Neural progenitor cell (in vitro differentiated cells): ENCODE results near the gene FNIP2. TPM values are rescaled to one million over a fixed set of nuclear protein-coding genes. Genes with fewer than 3 reads are reported as not detected.
"Not testable (repeated sequence)": the region's sequence is repeated elsewhere in the genome, so short reads cannot be mapped to it uniquely, and the experiment has no call there.

Source experiments
- DNase-seq: peaks from one replicate; pipeline ENCODE4 v3.0.0-alpha.2; 2016; ENCODE audit warnings: low spot score
- H2AFZ ChIP-seq: fragments of 200-600 bp; sonication (generic); replicated peaks from 2 replicates; pipeline ENCODE4 v1.6.1; 2016; ENCODE audit warnings: antibody characterized with exemption
- H3F3A ChIP-seq: fragments of 200-600 bp; sonication (generic); 2 replicates; pipeline ENCODE4 v1.6.1; 2016; ENCODE audit warnings: antibody characterized with exemption, low read depth
- H3K27ac ChIP-seq: fragments of 200-600 bp; sonication (generic); 2 replicates; pipeline ENCODE4 v1.5.1; 2016; ENCODE audit warnings: mild to moderate bottlenecking
- H3K27me3 ChIP-seq: fragments of 200-600 bp; sonication (generic); 2 replicates; pipeline ENCODE4 v1.6.1; 2016; ENCODE audit warnings: mild to moderate bottlenecking, moderate library complexity
- H3K36me3 ChIP-seq: fragments of 200-600 bp; sonication (generic); 2 replicates; pipeline ENCODE4 v1.5.1; 2016
- H3K4me1 ChIP-seq: fragments of 200-600 bp; sonication (generic); 2 replicates; pipeline ENCODE4 v1.6.1; 2016; ENCODE audit warnings: mixed run types
- H3K4me2 ChIP-seq: fragments of 200-600 bp; sonication (generic); 2 replicates; pipeline ENCODE4 v1.6.1; 2016
- H3K4me3 ChIP-seq: fragments of 200-600 bp; sonication (generic); 2 replicates; pipeline ENCODE4 v1.5.1; 2016
- H3K79me2 ChIP-seq: fragments of 200-600 bp; sonication (generic); 2 replicates; pipeline ENCODE4 v1.6.1; 2016; ENCODE audit warnings: low read depth
- H3K9ac ChIP-seq: fragments of 200-600 bp; sonication (generic); 2 replicates; pipeline ENCODE4 v1.6.1; 2016
- H3K9me3 ChIP-seq: fragments of 200-600 bp; sonication (generic); 2 replicates; pipeline ENCODE4 v1.5.1; 2016; ENCODE audit warnings: low read depth
- H4K20me1 ChIP-seq: fragments of 200-600 bp; sonication (generic); 2 replicates; pipeline ENCODE4 v1.6.1; 2016; ENCODE audit warnings: low read depth
- H3K27ac Mint-ChIP-seq: 3 replicates; pipeline ENCODE4 v1.8.0; 2021; ENCODE audit warnings: mixed read lengths
- H3K27me3 Mint-ChIP-seq: 2 replicates; pipeline ENCODE4 v1.8.0; 2022; ENCODE audit warnings: low read depth, mild to moderate bottlenecking, inconsistent platforms, moderate library complexity, mixed read lengths; ENCODE audit not compliant: insufficient read depth
- H3K36me3 Mint-ChIP-seq: 3 replicates; pipeline ENCODE4 v1.8.0; 2021; ENCODE audit warnings: mixed read lengths
- H3K4me1 Mint-ChIP-seq: 3 replicates; pipeline ENCODE4 v1.8.0; 2021; ENCODE audit warnings: mixed read lengths
- H3K4me3 Mint-ChIP-seq: 3 replicates; pipeline ENCODE4 v1.8.0; 2021; ENCODE audit warnings: mild to moderate bottlenecking, moderate library complexity, mixed read lengths
- H3K9me3 Mint-ChIP-seq: 3 replicates; pipeline ENCODE4 v1.8.0; 2020; ENCODE audit warnings: mixed read lengths
- CTCF ChIP-seq: fragments of 200-600 bp; sonication (generic); IDR thresholded peaks from 2 replicates; pipeline ENCODE4 v1.5.1; 2017; ENCODE audit warnings: antibody characterized with exemption, mild to moderate bottlenecking
- EZH2 ChIP-seq: fragments of 200-600 bp; sonication (generic); IDR thresholded peaks from 2 replicates; pipeline ENCODE4 v1.6.1; 2017; ENCODE audit warnings: antibody characterized with exemption, mild to moderate bottlenecking, moderate library complexity
- EZH2phosphoT487 ChIP-seq: fragments of 200-600 bp; sonication (generic); IDR thresholded peaks from 2 replicates; pipeline ENCODE4 v1.6.1; 2017; ENCODE audit warnings: antibody characterized with exemption
- total RNA-seq: library from RNA; depleted of rRNA; stranded (reverse); fragments of >200 nt; gene quantifications from 2 replicates; pipeline ENCODE4 v1.2.3, GENCODE V29; 2015; ENCODE audit warnings: low replicate concordance

The FNIP2 gene
- total RNA-seq, 1 donor from 2014 or later, result 10.5 TPM

- Histone ChIP-seq H2AFZ (no peak overlapping the region), H4K20me1 (no peaks in the 10 kb centered on the region), H3F3A (no peaks in the 10 kb centered on the region), H3K9me3 (no peaks in the 10 kb centered on the region), H3K4me2 (no peak overlapping the region), H3K36me3 (no peaks in the 10 kb centered on the region), H3K27me3 (no peaks in the 10 kb centered on the region), H3K27ac (no peak overlapping the region), H3K4me1 (no peaks in the 10 kb centered on the region), H3K4me3 (no peak overlapping the region), H3K9ac (no peak overlapping the region), H3K79me2 (no peaks in the 10 kb centered on the region)
- no peaks in the 10 kb centered on the region for H3K4me1 Mint-ChIP-seq
- H3K4me3 Mint-ChIP-seq, result no peak overlapping the region
- no peak for DNase-seq
- H3K27me3 Mint-ChIP-seq, result peaks cover 2% of the 10 kb centered on the region
- TF ChIP-seq EZH2, result no peak
- no peak for TF ChIP-seq EZH2phosphoT487
- no peak for TF ChIP-seq CTCF
- H3K36me3 Mint-ChIP-seq, result peaks cover 11% of the 10 kb centered on the region
- H3K27ac Mint-ChIP-seq, result no peak overlapping the region
- H3K9me3 Mint-ChIP-seq, result no peaks in the 10 kb centered on the region
Observed at GRCh38 chr4:158827543-158827981, 58.7 kb downstream of the FNIP2 start.

GRCh38 chr4:158828151-158828550, 59.3 kb downstream of the FNIP2 start:
- not testable (repeated sequence) for H3K27ac ChIP-seq, H3K9me3 Mint-ChIP-seq, H4K20me1 ChIP-seq, H3F3A ChIP-seq, H3K27me3 Mint-ChIP-seq, H3K4me2 ChIP-seq, H3K36me3 ChIP-seq, H3K4me3 Mint-ChIP-seq, H3K79me2 ChIP-seq, H3K27ac Mint-ChIP-seq, H3K27me3 ChIP-seq, H2AFZ ChIP-seq, H3K4me1 Mint-ChIP-seq, DNase-seq, H3K4me1 ChIP-seq, H3K9ac ChIP-seq, H3K9me3 ChIP-seq, H3K4me3 ChIP-seq
- peaks cover 12% of the 10 kb centered on the region for H3K36me3 Mint-ChIP-seq

- Mint-ChIP-seq H3K27ac (no peak overlapping the region), H3K4me1 (no peaks in the 10 kb centered on the region), H3K36me3 (peaks cover 17% of the 10 kb centered on the region), H3K4me3 (no peak overlapping the region), H3K9me3 (no peaks in the 10 kb centered on the region), H3K27me3 (peaks cover 2% of the 10 kb centered on the region)
- no peak overlapping the region for H3K27ac ChIP-seq
- H3K4me3 ChIP-seq, result no peak overlapping the region
- no peaks in the 10 kb centered on the region for H3K79me2 ChIP-seq
- no peaks in the 10 kb centered on the region for H3K36me3 ChIP-seq
- TF ChIP-seq EZH2, result no peak
- no peak for TF ChIP-seq EZH2phosphoT487
- TF ChIP-seq CTCF, result no peak
- H3K4me1 ChIP-seq, result no peaks in the 10 kb centered on the region
- H3K4me2 ChIP-seq, result no peak overlapping the region
- no peak for DNase-seq
- no peaks in the 10 kb centered on the region for H4K20me1 ChIP-seq
- H3K27me3 ChIP-seq, result no peaks in the 10 kb centered on the region
- no peaks in the 10 kb centered on the region for H3K9me3 ChIP-seq
- H3F3A ChIP-seq, result no peaks in the 10 kb centered on the region
- H2AFZ ChIP-seq, result no peak overlapping the region
- no peak overlapping the region for H3K9ac ChIP-seq
Observed at GRCh38 chr4:158829254-158829653, 60.4 kb downstream of the FNIP2 start.

GRCh38 chr4:158833602-158834001, 64.8 kb downstream of the FNIP2 start:
- Histone ChIP-seq H3K9ac (no peak overlapping the region), H3K36me3 (no peaks in the 10 kb centered on the region), H2AFZ (no peak overlapping the region), H3F3A (no peaks in the 10 kb centered on the region), H4K20me1 (no peaks in the 10 kb centered on the region), H3K27me3 (no peaks in the 10 kb centered on the region), H3K4me2 (no peak overlapping the region), H3K79me2 (no peaks in the 10 kb centered on the region), H3K9me3 (no peaks in the 10 kb centered on the region), H3K4me3 (no peak overlapping the region), H3K4me1 (peaks cover 11% of the 10 kb centered on the region), H3K27ac (no peak overlapping the region)
- TF ChIP-seq EZH2phosphoT487, result no peak
- TF ChIP-seq EZH2, result no peak
- no peak for TF ChIP-seq CTCF
- peaks cover 27% of the 10 kb centered on the region for H3K36me3 Mint-ChIP-seq
- H3K9me3 Mint-ChIP-seq, result no peaks in the 10 kb centered on the region
- no peak overlapping the region for H3K27ac Mint-ChIP-seq
- DNase-seq, result no peak
- no peak overlapping the region for H3K4me3 Mint-ChIP-seq
- H3K27me3 Mint-ChIP-seq, result no peaks in the 10 kb centered on the region
- peaks cover 8% of the 10 kb centered on the region for H3K4me1 Mint-ChIP-seq
